HG03095 (cell line): ENCODE measurements around the gene CKMT2.
A peak's percentile ranks its signal among the peaks of the same experiment; 100 is the strongest.

Source experiments
- ATAC-seq: cut with Tn5 transposase; IDR thresholded peaks from one replicate; pipeline ENCODE4 v1.9.1; 2021; ENCODE audit warnings: moderate library complexity; ENCODE audit not compliant: unreplicated experiment

CKMT2 gene

DNA sequence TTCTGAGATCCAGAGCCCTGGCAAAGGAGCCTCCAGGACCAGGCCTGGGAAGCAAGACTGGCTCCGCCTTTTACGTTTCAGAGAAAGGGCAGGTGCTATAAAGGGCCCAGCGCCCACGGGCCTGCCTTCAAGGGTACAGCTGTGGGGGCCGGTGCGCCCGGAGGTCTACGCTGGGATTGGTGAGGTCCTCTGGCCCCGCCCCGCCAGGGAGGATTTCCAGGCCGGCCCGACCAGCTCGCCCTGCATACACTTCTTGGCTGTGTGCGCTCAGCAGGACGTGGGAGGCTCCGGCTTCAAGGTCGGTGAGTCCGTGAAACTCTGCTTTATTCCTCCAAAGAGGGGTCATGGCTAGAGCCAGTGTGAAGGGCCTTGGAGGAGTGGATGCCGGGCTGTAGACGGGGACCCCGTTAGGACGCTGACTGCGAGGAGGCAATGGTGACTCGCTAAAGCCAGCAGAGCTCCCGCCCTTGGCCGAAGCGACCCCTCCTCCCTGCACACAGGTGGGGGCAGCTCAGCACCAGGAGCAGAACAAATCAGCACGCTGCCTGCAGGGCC is at the start of gene CKMT2:
Gene CKMT2 (plus strand): TSS at position 243 of the 555 bp plus-strand sequence. CDS start 17,811 bp downstream, outside the sequence.
- no peak for ATAC-seq

DNA sequence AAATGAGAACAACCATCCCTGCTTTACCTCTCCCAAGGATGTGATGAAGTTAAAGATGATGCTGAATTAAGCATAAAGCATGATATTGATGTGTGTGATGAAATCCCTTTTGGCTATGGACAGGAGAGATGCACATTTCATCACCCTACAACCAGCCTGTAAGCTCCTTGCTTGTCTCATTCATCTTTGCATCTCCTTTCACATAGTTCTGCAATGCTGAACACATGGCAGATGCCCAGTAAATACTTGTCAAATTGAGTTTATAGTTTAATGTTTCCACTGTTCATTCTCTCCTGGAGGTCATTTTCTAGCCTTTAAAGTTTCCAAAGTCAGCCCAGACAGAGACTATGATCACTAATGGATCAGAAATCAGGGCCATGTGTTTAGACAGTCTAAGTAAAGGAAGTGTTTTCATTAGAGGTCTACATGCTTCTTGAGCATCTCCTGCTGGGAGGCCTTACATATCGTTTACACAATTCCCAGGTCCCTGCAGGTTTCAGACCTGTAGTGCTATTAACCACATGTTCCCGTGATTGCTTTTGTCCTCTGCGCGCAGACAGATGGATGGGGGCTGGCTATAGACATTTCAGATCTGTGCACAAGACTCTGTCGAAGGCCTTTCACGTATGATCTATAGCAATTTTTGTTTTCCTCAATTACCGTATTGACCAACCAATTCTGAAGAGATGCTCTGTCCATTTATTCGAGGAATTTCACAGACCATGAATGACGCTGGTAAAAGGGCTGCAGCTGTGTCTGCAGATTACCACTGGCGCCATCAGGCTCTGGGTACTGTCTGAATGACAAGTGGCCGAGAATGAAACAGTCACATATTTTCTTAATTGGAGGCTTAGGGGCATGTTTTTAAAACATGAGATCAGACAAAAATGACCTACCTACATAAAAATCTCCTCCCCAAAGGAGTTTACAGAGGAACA is 49.0 kb upstream of the CKMT2 start:
- ATAC-seq = no peak

DNA sequence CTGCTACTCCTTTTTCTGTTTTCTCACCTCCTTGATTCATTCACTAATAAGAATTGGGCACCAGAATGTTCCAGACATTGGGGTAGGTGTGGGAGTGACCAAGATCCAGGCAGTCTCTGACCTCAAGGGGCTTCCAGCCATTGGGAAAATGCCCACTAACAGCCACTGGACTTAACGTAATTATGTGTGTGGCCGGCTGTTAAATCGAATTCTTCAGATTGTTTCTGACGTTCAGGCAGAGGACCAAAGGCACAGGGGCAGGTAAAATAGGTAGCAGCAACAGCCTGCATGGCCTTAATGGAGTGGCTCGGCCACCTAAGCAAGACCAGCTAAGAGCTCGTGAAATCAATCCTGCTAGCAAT is 48.4 kb upstream of the CKMT2 start:
- ATAC-seq = no peak

DNA sequence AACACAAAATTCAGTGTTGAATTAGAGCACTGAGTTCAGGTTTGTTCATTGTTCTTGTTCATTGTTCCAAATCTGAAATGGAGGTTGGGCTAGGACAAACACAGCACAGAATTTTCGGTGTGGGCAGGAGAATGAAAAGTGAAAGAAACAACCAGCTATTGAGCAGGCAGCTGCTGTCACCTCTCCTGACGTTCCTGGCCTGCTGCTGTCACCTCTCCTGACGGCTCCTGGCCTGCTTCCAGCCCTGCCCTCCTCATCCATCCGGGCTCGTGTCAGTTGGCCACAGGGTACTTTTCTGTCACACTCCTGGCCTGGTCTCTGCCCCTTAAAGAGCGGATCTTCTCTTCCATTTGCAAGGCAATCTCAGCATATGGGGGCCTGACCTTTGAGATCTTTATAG is 45.2 kb upstream of the CKMT2 start:
- ATAC-seq = no peak

DNA sequence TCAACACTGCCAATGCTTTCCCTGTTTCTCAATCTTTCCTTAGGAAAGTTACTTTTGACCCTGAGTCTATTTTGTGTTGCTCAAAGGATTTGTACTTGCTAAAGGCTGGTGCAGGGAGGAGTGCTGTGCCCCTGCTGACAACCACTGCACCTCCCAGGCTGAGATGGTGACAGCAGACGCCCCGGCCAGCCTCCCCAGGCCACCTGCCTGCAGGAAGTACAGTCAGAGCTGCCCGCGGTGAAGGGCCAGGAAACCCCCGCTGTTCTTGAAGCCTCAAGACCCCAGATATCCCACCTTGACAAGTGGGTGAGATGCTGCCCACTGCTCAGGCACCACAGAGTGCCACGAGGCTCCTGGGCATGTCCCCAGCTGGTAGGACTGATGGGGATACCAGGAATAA is 44.2 kb upstream of the CKMT2 start:
- no peak for ATAC-seq

DNA sequence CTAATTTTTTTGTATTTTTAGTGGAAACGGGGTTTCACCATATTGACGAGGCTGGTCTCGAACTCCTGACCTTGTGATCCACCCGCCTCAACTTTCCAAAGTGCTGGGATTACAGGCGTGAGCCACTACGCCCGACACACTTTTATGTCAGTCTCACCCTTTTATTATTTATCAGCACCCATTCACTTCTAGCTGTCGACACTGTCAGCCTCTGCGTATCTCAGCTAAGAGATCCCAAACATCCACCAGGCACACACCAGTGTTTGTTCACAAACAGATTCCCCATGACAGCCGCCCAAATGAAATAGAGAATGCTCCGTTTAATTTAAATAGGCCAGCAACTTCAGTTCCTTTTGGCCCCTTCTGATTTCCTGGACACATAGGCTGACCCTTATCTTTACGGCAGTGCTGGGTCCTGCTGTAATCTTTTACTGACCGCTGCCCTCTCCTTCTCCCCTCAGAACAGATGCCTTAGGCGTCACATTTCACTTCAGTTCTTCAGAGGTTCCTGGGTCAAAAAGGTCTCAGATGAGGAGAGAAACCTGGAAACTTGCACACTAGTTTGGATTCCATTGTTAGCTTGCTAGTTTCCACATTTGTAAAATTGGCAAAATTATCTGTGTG is 43.1 kb upstream of the CKMT2 start:
- no peak for ATAC-seq

DNA sequence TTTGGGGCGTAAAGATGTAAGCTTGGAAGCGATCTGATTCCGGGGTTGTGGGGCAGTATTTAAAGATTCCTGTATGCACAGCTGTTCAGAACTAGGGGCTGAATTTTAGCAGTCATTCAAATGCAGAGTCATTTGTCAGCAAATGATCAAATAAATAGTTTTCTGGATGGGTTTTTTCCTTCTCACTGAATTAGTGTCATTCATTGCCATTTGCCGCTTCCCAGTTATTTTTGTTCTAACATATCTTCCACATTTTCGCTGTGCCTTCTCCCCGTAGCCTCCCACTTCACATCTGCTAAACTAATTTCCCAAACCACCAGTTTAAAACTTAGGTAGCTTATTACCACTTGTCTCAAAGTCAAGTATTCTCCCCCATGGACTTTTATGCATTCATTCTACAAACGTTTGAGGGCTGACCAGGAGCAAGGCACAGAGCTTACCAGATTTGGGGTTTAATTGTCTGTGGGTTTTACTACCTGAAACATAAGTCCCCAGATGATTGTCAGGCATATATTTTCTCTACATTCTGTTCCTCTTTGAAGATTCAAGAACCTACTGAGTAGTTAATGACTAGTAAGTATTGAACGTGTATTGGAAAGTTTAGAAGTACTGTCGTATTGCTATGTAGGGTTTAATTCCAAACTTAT is 41.3 kb upstream of the CKMT2 start:
- ATAC-seq = no peak

DNA sequence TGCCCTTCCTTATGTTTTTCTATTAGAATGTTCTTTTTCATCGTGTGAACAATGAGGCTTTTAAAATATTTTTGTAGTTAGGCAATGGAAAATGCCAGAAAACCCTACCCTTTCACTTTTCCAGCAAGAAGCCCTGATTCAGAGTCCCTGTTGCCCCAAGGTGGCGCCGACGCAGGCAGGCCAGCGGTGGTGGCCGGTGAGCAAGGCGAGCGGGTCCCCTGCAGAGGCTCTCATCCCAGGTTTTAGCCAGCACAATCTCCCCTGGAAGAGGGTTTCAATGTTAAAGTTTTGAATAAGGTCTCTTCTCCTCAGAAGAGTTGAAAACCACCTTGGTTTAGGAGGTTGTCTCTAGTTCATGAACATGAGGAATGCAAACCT is 40.8 kb upstream of the CKMT2 start:
- no peak for ATAC-seq

DNA sequence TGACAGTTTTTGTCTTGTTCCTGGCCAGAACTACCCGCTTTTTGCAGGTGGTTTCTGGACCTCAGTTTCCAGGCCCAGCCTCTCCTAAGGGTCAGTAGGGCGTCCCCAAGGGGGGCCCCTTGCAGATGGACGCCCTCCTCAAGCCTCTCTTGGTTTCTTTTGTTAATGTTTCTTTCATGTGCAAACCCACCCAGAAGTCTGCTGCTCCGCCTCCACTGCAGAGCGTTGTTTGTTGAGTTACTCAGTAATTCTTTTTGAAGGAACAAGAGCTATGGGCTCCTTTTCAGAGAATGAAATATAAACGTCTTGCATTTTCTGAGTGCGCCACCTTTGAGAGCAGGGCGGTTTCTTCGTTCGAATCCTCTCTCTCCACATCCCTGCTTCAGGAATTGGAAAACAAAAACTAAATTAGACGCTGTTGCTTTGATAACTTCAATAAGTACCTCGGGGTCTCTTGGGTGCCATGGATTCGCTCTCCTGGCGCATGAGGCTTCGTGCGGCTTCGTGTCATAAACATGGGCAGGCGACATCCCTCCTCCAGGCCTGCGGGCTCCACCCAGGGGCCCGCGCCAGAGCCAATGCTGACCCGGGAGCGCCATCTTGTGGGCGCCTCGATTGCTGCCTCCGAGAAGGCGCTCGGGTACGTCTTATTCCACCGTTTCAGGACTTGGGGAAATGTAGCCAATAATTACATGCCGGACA is 38.3 kb upstream of the CKMT2 start:
- ATAC-seq = peak; percentile 95

DNA sequence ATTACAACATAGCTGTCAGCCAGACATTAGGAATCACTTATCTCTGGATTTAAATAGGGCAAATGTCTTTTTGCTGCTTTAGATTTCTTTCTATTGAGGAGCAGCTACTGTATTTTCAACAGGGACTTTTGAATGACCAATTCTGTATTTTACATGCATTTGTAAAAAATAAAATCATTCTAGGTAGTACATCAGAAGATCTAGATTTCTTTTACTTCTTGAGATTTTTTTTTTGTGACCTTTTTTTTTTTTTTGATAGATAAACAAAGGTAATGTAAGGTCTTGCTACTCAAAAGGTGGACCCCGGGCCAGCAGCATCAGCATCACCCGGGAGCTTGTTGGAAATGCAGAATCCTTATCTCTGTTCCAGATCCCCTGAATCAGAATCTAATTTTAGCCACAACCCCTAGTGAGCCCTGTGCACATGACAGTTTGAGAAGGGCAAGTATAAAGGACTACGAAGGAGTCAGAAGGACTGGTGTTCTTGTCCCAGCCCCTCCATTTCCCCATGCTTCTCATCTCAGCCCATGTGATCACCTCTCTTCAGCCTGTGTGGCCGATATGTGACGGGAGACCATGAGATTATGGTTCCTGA is 37.7 kb upstream of the CKMT2 start:
- ATAC-seq = no peak

DNA sequence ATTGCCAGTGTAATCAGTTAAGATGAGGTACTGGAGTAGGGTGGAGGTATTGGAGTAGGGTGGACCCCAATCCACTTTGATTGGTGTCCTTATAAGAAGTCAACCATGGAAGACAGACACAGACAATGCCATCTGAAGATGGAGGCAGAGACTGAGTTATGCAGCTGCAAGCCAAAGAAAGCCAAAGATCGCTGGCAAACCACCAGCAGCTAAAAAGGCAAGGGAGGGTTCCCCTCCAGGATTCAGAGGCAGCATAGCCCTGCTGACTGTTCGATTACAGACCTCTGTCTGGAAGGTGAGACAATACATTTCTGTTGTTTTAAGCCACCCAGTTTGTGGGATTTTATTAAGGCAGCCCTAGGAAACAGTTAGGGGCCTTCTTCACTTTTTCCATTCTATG is 30.5 kb upstream of the CKMT2 start:
- ATAC-seq = no peak

DNA sequence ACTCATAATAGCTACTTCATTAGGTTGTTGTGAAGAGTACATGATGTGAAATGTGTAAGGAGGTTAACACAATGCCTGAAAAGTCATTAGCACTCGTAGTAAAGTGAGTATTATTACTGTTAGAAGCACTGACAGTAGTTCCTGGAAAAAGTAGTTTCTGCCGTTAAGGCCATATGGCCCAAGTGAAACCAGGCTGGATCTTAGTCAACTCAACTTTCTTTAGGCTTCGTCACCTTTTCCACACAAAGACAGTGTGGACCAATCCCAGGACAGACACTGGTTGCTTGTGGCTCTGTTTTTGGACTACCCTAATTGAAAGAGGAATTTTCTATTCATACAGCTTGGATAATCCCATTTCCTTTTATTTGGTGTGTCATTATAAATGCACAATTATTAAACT is 29.4 kb upstream of the CKMT2 start:
- ATAC-seq = no peak

DNA sequence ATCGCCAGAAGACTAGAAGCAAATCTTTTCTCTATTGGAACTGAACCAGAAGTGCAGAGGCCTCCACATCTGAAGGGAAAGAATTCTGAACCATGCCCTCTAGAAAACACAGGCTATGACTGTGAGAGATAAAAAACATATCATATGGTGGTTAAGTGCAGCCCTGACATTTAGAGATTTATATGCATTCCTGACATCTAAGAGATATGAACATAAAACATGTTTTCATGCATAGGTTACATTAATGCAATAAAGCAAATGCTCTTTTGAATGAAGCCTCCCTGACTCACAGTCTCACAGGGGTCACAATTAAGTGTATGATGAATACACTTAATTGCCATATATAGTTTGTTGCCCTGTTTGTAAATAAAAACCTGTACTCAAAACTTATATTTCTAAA is 28.9 kb upstream of the CKMT2 start:
- ATAC-seq = no peak

DNA sequence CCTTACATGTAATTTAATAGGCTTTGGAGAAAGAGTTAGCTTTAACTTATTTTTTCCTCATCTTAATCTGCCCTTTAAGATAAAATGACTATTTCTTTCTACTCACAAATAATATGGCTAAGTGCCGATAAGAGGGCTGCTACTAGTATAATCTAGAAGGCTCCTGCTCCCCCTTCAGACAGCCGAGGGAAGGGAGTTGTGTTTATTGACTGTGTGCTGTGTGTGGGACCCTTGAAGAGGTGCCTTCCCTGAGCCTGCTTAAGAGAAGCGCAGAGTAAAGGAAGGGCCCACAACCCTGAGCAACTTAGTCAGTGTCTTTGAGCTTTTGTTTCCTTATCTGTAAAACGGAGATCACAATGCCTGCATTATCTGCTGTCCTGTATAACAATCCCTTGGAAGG is 28.1 kb upstream of the CKMT2 start:
- ATAC-seq = no peak

DNA sequence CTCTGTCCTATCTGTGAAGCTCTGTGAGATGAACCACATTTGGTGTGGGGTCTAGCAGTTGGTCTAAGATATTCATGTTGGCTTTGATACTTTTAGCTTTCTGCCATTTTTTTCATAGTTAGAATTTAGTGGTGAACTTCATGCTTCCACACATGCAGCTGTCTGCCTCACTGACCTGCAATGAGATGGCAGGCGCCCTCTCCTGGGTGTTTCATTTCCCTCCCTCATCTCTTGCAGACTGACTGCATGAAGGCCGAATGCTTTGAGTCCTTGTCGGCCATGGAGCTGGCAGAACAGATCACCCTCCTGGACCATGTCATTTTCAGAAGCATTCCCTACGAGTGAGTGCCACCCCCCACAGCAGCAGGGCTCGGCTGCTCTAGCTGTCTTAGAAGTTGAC is 26.1 kb upstream of the CKMT2 start:
- ATAC-seq = no peak

DNA sequence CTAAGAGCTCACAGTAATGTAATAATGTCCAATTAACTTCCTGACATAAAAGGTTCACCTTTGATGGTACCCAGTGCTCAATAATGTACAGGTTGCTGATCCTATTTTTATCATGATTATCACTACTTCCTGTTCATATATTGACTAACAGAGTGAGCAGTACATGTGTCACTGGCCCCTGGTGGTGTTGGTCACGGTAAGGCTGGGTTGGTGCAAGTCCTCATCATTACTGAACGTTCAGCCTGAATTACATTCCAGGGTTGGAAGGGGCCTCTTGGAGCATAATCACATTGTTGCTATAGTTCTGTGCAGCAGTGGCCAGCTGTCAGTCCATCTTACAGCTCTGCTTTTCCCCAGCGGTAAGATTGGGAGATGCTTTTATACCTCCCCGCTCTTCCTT is 24.2 kb upstream of the CKMT2 start:
- ATAC-seq = no peak

DNA sequence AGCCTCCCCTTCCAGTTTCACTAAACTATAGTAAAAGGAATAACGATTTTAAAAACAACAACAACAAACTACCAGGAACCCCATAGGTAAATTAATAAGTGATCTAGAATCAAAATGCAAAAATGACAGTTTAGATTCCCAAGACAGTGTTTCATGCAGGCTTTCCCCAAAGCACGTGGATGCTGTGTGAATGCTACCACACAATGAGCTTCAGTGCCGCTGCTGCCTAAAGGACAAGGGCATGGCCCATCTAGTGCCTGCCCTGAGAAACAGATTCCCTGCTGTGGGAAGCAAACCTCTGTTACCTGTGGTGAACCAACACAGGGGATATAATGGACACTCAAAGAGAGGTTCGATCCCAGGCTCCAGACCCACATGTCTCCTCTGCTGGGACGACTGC is 23.7 kb upstream of the CKMT2 start:
- no peak for ATAC-seq

DNA sequence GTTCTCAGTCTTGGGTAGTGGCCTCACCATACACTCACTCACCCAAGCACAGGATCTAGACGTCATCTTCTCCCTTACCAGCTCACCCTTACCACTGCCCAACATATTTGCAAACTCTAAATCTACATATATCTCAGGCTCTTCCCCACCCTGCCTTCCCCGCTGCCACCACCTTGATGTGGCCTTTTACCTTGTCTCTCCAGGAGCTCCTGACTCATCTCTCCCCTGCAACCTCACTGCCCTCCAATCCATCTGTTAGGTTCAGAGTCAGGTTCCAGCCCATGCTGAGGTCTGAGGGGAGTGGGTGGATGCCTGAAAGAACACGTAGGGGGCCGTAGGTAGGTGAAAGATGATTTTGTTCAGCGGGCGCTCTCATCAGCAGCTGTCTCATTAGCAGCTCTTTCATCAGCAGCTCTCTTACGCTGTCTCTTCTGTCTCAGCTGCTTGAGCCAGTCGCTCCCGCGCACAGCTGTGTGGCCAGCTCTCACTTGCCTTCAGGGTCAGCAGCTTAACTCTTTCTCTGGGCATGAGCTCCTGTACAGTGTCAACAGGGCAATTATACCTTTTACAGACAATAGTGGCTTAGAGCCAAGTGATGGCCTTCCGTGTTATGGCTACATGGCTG is 23.1 kb upstream of the CKMT2 start:
- ATAC-seq = no peak

DNA sequence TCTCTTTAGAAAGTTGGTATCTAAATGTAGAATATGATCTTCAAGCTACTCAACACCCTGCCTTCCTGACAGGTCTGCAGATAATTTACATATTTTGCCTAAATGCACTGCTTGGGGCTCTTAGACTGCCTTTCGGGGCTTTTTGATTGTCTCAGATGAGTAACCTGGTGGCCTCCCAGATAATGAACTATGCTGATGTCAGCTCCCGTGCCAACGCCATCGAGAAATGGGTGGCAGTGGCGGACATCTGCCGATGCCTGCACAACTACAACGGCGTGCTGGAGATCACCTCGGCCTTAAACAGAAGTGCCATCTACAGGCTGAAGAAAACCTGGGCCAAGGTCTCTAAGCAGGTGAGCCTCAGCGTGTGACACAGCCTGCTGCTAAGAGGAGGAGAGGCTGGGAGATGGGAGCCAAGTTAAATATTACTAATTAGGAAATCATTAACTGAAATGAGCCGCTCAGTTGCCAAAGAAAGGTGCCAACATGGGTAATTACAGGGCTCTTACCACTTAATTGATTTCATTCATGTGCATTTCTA is 20.8 kb upstream of the CKMT2 start:
- ATAC-seq = peak; percentile 55

DNA sequence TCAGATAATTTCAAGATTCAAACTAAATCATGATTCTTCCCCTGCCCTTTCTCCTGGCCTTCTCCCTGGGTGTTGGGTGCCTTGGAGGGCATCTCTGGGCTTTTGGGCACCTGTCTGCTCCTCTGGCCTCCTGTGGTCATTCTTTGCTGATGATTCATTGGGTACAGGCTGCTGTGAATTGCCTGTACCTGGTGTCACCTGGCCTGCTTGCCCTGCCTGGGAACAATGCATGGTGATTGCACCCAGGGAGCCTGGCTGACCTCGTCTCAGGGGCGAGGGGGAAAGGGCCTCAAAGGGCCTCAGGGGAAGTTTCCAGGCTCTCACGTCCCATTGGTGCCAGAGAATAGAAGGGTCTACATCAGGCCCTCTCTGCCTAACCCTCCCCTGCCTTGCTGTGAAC is 20.1 kb upstream of the CKMT2 start:
- no peak for ATAC-seq
